ENCODE data around the gene QTRT2. TPM values are rescaled to one million over a fixed set of nuclear protein-coding genes. Genes with fewer than 3 reads are reported as not detected.
A peak's percentile ranks its signal among the peaks of the same experiment; 100 is the strongest.

The QTRT2 gene
- total RNA-seq, 4 donors from 2014 or later, result 3.3 to 7.1 (median 6.9) TPM

- in situ Hi-C loops (cut with MboI; ENCODE audit: low sequenced_read_pairs in 4 of 4), result no loop called here
Measured at GRCh38 chr3:114086356-114086755, 29.8 kb downstream of the QTRT2 start.

GRCh38 chr3:114089675-114090074 is 33.1 kb downstream of the QTRT2 start:
- in situ Hi-C loops (cut with MboI; ENCODE audit: low sequenced_read_pairs in 4 of 4) (no loop called here), intact Hi-C loops (cut with DNase I; ENCODE audit: low total_unique reads) (no loop called here)
- H3K4me1 ChIP-seq, result peaks cover 0 to 5% of the 10 kb centered on the region in 2 donors
- H3K9me3 ChIP-seq, result no peaks in the 10 kb centered on the region
- H3K4me3 ChIP-seq, result no peak overlapping the region
- TF ChIP-seq CTCF (IDR thresholded peaks at IDR 0.05 in 4 of 5, conservative IDR thresholded peaks at IDR 0.05 in 1 of 5) (no peak), POLR2A (IDR thresholded peaks at IDR 0.05) (no peak)
- no peaks in the 10 kb centered on the region for H3K27me3 ChIP-seq
- H3K36me3 ChIP-seq, result peaks cover 0 to 31% of the 10 kb centered on the region in 2 donors
- DNase-seq (no peak), ATAC-seq (no peak)
- H3K27ac ChIP-seq, result no peak overlapping the region

More at GRCh38 chr3:114086356-114086755, 29.8 kb downstream of the QTRT2 start:
- H3K27me3 ChIP-seq, result no peaks in the 10 kb centered on the region
- DNase-seq (no peak), ATAC-seq (no peak)
- no peak overlapping the region for H3K4me3 ChIP-seq
- no peaks in the 10 kb centered on the region for H3K4me1 ChIP-seq
- peaks cover 0 to 51% of the 10 kb centered on the region in 2 donors for H3K36me3 ChIP-seq
- intact Hi-C loops (cut with DNase I; ENCODE audit: low total_unique reads), result no loop called here
- no peak for TF ChIP-seq POLR2A (IDR thresholded peaks at IDR 0.05)
- TF ChIP-seq CTCF (IDR thresholded peaks at IDR 0.05 in 4 of 5, conservative IDR thresholded peaks at IDR 0.05 in 1 of 5), result no peak
- H3K9me3 ChIP-seq, result no peaks in the 10 kb centered on the region
- H3K27ac ChIP-seq, result no peak overlapping the region

- Histone ChIP-seq H3K27me3 (no peaks in the 10 kb centered on the region), H3K27ac (peak overlapping the region in 1 of 4 donors; percentile 34), H3K4me3 (no peak overlapping the region), H3K4me1 (peaks cover 0 to 5% of the 10 kb centered on the region in 2 donors), H3K36me3 (peaks cover 0 to 4% of the 10 kb centered on the region in 2 donors), H3K9me3 (no peaks in the 10 kb centered on the region)
- intact Hi-C loops (cut with DNase I; ENCODE audit: low total_unique reads), result no loop called here
- ATAC-seq, result peak in 1 of 2 donors; percentile 36
- DNase-seq, result no peak
- in situ Hi-C loops (cut with MboI; ENCODE audit: low sequenced_read_pairs in 4 of 4), result no loop called here
- no peak for TF ChIP-seq CTCF (IDR thresholded peaks at IDR 0.05 in 4 of 5, conservative IDR thresholded peaks at IDR 0.05 in 1 of 5)
- TF ChIP-seq POLR2A (IDR thresholded peaks at IDR 0.05), result no peak
Measured at GRCh38 chr3:114092151-114093015, 35.8 kb downstream of the QTRT2 start.

- Histone ChIP-seq H3K27me3 (no peaks in the 10 kb centered on the region), H3K27ac (peak overlapping the region in 1 of 4 donors; percentile 34), H3K4me1 (peaks cover 0 to 5% of the 10 kb centered on the region in 2 donors), H3K36me3 (no peaks in the 10 kb centered on the region), H3K9me3 (no peaks in the 10 kb centered on the region), H3K4me3 (no peak overlapping the region)
- DNase-seq, result no peak
- no peak for TF ChIP-seq CTCF (IDR thresholded peaks at IDR 0.05 in 4 of 5, conservative IDR thresholded peaks at IDR 0.05 in 1 of 5)
- ATAC-seq, result no peak
- in situ Hi-C loops (cut with MboI; ENCODE audit: low sequenced_read_pairs in 4 of 4) (no loop called here), intact Hi-C loops (cut with DNase I; ENCODE audit: low total_unique reads) (no loop called here)
Measured at GRCh38 chr3:114093016-114093380, 36.5 kb downstream of the QTRT2 start.
